ENCODE measurements around the gene H6PD.
A peak's percentile ranks its signal among the peaks of the same experiment; 100 is the strongest.

H6PD gene

GRCh38 chr1:9275567-9276034 lies 41.0 kb downstream of the H6PD start:
- DNase-seq (ENCODE audit: extremely low read depth in 1 of 2, low read depth in 1 of 2): peak; percentile 54 to 92

DNA sequence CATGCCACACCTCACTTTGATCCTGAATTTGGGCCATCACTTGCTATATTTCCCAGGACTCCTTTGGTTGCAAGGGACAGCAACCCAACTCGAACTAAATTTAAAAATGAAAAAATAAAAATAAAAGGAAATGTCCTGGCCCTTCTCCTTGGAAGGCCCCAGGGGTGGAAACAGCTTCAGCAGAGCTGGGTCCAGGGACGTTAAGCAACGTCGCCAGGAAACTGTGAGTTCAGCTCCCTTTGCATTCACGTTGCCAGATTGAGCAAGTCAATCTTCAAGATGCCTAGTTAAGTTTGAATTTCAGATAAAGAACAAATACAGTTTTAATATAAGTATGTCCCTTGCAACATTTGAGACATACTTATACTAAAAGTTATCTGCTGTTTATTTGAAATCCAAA lies 43.5 kb downstream of the H6PD start:
- no peak for DNase-seq (ENCODE audit: extremely low read depth in 1 of 2, low read depth in 1 of 2)

DNA sequence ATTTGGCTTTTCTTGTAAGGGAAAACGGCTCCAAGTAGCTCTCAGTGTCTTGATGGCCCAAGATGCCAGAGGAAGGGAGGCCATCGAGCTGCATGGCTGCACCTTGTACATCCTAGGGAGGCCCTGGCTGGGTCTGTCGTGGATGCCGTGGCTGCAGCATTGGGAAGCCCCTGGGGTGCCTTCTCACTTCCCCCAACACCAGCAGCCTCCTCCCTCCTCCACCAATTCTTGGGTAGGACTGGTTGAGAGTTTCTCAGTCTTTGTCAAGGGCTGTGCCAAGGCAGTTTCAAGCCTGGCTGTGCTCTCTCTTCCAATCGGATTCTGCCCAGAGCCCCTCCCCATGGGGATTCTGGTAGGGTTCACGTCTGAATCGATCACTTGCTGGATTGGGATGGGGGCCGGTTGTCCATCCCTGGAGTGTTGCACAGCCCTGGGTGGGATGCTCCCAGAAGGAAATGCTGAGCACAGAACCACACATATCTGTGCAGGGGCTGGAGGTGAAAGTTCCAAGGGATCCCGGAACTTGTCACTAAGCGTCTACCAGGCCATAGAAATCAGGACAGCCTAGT lies 44.1 kb downstream of the H6PD start:
- no peak for DNase-seq (ENCODE audit: extremely low read depth in 1 of 2, low read depth in 1 of 2)

DNA sequence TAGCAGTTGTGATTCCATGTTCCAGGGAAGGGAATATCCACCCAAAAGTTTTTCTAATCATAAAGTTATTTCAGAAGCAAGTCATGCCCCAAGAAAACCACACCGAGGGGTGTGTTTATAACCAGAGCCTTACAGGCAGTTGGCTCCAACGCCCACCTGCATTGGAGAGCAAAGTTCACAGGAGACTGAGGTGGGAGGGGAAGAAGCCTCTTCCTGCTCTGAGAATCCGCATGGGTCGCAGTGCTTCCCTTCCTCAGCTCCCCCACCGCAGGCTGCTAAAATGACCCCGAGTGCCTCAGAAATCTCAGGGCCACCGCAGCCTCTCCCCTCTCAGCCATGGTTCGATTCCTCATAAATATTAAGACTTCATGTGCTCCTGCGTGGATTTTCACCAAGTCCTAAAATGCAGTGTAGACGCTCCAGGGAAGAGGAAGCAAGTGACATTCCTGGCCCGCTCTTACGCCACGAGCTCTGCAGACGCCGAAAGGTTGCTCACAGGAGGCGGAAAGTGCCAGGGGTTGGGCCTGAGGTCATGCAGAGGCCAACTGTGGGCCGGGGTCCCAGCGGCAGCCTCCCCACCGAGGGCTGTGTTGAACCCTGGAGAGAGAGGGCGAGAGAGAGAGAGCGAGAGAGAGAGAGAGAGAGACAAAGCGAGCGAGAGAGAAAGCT lies 44.7 kb downstream of the H6PD start:
- DNase-seq (ENCODE audit: extremely low read depth in 1 of 2, low read depth in 1 of 2): peak in 1 of 2 donors; percentile 64

DNA sequence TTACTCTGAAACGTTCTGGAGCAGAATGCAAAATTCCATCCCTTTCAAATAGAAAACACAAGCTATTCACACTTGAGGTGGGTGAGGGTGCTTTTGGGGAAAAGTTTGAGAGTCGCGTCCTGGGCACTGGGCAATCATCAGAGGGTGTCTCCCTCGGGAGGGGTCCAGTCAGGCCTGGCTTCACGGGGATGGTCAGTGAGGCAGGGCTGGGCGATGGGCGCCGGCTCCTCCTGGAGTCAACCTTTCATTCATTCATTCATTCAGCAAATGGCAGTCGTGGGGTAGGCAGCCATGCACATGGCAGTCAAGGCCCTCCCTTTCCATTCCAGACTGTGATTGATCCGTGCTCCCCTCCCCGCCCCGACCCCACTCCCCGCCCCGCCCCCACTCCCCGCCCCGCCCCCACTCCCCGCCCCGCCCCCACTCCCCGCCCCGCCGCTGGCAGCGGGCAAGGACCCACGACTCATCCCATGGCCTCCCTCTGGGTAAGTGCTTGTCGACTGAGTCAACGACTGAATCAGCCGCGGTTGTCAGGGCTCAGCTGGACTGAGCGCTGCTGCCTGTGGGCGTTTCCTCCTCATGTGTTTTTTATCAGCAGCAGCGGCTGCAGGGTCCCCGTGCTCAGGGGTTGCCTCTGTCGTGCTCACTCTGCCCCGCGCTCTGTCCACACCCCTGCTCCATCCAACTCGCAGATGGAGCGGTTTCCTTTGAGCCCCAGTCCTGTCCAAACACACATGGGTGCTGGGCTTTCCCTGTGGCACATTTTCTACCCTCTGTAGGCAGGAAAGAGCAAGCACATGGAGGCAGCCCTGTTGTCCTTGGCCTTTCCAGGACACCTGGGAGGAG lies 45.7 kb downstream of the H6PD start:
- DNase-seq (ENCODE audit: extremely low read depth in 1 of 2, low read depth in 1 of 2): peak; percentile 42 to 82

GRCh38 chr1:9281071-9281827 lies 46.7 kb downstream of the H6PD start:
- DNase-seq (ENCODE audit: extremely low read depth in 1 of 2, low read depth in 1 of 2): no peak

DNA sequence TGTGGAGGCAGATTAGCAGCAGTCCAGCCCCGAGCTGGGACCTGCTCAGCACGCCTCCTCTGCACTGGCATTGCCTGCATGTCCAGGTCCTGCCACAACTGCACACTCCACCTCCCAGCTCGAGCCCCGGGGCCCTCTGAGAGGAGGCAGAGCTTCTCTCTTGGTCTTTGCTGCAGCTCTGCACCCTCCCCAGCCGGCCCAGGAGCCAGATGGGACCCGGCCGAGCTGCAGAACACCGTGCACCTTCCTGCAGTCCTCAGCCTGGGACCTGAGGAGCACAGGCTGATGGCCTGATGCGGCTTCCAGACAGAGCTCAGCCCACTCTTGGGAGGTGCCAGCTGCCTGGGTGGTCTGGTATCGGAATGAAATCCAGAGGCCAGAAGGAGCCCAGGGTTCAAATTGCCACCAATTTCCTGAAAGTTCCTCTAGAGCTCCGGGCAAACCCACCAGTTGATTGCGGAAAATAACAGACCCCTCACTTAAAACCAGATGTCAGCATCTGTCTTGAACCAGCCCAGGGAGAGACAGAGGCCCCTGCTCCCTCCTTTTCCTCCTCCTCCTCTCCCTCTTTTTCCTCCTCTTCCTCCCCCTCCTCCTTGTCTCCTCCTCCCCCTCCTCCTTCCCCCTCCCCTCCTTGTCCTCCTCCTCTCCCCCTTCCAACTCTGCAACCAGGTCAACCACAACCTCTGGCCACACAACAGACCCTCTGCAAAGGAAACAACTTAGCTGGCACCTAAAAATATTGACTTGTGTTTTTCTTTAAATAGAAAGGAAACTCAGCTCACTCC lies 47.5 kb downstream of the H6PD start:
- no peak for DNase-seq (ENCODE audit: extremely low read depth in 1 of 2, low read depth in 1 of 2)

GRCh38 chr1:9282696-9282955 lies 48.1 kb downstream of the H6PD start:
- no peak for DNase-seq (ENCODE audit: extremely low read depth in 1 of 2, low read depth in 1 of 2)

DNA sequence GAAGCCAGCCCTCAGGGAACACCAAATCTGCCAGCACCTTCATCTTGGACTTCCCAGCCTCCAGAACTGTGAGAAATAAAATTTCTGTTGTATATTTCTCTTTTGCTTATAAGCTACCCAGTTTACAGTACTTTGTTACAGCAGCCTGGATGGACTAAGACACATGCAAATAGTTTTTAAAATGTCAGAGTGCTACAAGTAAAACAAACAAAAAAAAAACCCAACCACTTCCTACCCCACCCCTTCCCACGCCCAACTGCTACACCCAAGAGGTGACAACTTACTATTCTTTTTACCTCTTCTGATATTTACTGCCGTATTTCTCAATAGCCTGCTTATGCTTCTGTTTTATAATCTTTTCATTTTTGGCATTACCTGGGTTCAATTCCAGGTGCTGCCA lies 49.5 kb downstream of the H6PD start:
- no peak for DNase-seq (ENCODE audit: extremely low read depth in 1 of 2, low read depth in 1 of 2)

DNA sequence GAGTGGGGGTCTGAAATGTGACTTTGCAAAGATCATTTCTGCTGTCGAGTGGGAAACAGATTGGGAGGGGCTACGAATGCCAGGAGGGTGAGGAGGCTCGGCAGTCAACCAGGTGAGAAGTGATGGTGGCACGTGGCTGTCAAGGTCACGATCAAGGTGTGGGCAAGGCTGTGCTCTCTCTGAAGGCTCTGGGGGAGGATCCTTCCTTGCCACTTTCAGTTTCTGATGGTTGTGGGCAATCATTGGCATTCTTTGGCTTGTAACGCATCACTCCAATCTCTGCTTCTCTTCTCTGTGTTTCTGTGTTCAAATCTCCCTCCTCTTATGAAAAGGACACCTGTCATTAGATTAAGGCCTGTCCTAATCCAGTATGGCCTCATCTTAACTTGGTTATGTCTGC lies 52.0 kb downstream of the H6PD start:
- no peak for DNase-seq (ENCODE audit: extremely low read depth in 1 of 2, low read depth in 1 of 2)

GRCh38 chr1:9289090-9289534 lies 54.5 kb downstream of the H6PD start:
- peak; percentile 46 to 60 for DNase-seq (ENCODE audit: extremely low read depth in 1 of 2, low read depth in 1 of 2)

- no peak for DNase-seq (ENCODE audit: extremely low read depth in 1 of 2, low read depth in 1 of 2)
Observed at GRCh38 chr1:9289711-9290485, 55.3 kb downstream of the H6PD start.

GRCh38 chr1:9291914-9292360 lies 57.4 kb downstream of the H6PD start:
- no peak for DNase-seq (ENCODE audit: extremely low read depth in 1 of 2, low read depth in 1 of 2)

GRCh38 chr1:9292361-9293240 lies 58.0 kb downstream of the H6PD start, which contains the start of gene SPSB1:
Gene SPSB1, plus strand, starts transcription at chr1:9292894. Its CDS starts 62,998 bp downstream, at chr1:9355892.
- DNase-seq (ENCODE audit: extremely low read depth in 1 of 2, low read depth in 1 of 2): peak; percentile 30 to 36

- no peak for DNase-seq (ENCODE audit: extremely low read depth in 1 of 2, low read depth in 1 of 2)
Observed at GRCh38 chr1:9293241-9293532, 58.6 kb downstream of the H6PD start.

DNA sequence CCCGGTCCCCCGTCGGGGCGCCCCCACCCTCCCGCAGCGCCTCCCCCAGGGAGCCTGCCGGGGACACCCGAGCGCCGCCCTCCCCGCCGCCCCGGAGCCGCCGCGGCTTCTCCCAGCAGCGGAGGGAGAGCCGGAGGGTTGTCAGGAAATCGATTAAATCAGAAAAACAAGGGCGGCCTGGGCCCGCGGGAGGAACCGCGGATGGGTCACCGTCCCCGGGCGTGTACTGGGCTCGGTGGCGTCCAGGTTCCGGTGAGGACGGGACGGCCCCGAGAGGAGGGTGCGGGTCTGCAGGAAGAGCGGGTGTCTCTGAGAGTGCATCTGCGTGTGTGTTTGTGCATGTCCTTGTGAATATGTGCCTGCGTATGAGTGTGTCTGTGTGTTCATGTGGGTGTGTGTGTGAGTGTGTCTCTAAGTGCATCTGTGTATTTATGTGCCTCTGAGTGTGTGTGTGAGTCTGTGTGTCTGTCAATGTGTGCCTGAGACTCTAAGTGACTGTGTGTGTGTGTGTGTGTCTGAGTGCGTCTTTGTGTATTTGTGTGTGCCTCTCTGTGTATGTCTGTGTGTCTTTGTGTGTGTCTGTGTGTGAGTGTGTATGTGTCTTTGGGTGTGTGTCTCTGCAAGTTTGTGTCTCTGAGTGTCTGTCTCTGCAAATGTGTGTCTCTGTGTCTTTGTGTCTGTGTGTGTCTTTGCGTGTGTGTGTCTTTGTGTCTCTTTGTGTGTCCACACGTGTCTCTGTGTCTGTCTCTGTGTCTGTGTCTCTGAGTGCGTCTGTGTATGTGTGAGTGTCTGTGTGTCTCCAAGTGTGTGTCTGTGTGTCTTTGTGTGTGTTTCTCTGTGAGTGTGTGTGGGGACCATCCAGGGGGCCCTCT lies 59.2 kb downstream of the H6PD start:
- no peak for DNase-seq (ENCODE audit: extremely low read depth in 1 of 2, low read depth in 1 of 2)

DNA sequence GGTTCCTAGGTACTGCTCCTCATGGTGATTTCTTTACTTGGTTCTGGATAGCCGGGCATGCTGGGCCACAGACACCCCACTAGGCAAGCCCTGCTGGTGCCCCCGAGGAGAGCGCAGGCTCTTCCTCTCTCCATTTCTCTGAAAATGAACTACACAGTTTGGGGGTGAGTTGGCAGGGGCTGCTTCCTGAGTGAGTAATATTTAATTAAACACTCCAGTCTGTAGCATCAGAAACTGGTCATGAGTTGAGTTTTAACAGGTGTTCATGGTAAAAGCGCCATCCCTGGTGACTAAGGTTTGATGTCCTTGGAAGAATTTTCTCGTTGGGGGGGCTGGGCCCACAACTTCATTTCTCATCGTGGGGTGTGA lies 59.8 kb downstream of the H6PD start:
- DNase-seq (ENCODE audit: extremely low read depth in 1 of 2, low read depth in 1 of 2): peak in 1 of 2 donors; percentile 25

Data from stimulated activated CD8-positive, alpha-beta memory T cell treated with anti-CD3 and anti-CD28 coated beads, Interleukin-7, amount 100 ng/mL, for 48 hours (primary cell).